ENCODE measurements around the gene ATOH8.

DNA sequence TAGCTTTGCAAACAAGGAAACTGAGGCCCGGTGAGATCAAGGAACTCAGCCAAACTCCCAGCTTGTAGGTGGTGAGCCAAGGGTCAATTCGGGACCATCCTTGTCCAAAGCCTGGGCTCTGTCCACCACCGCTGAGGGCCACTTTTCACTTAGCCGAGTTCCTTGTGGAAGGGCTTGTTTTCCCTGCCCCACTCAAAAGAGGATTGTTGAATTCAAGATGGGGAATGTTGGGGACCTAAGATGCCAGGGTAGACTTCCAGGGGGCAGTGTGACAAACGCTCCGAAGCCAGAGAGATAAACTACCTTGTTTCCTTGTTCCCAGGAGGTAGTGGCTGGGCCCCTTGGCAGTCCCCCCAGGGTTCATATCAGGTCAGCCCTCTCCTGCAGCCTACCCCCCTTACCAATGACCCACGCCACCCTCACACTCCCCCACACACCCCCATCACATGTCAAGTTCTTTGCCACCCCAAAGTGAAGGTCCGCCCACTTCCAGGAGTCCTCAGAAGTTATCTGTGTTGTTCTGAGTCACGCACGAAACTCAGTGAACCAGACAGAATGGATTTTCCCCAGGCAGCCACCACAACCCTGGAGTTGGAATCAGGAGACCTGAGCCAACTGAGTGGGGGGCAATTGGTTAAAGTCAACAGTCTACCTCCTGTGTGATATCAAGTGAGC is 10.3 kb upstream of the ATOH8 start:
- no peak for TF ChIP-seq GATA2 (IDR thresholded peaks at IDR 0.05; ENCODE audit: low read depth, low read length)
- TF ChIP-seq GATA3 (IDR thresholded peaks at IDR 0.05; ENCODE audit: low read depth, low read length), result no peak

All from SH-SY5Y (cell line).